CD4-positive, alpha-beta T cell treated with Interleukin-4 for 1 hour (primary cell): ENCODE data around the gene ZNF202.
"Not testable (repeated sequence)": the region's sequence is repeated elsewhere in the genome, so short reads cannot be mapped to it uniquely, and the experiment has no call there.

Experiments
- DNase-seq, 2 donors: peaks; one replicate each; pipeline ENCODE4 v3.0.0-alpha.2; 2020 to 2022

The ZNF202 gene

GRCh38 chr11:123741159-123742030, at the start of gene ZNF202:
TSS of gene ZNF202 (minus strand) at chr11:123741660. CDS start at chr11:123730888, 10,772 bp downstream.
- DNase-seq: peak; percentile 90 to 91

- no peak for DNase-seq
Observed at GRCh38 chr11:123783536-123783935, 42.1 kb upstream of the ZNF202 start.

- no peak for DNase-seq
Observed at GRCh38 chr11:123778511-123778910, 37.1 kb upstream of the ZNF202 start.

- no peak for DNase-seq
Observed at GRCh38 chr11:123775715-123776549, 34.5 kb upstream of the ZNF202 start.

- no peak for DNase-seq
Observed at GRCh38 chr11:123775289-123775688, 33.8 kb upstream of the ZNF202 start.

- no peak for DNase-seq
Observed at GRCh38 chr11:123773959-123774358, 32.5 kb upstream of the ZNF202 start.

- DNase-seq: no peak
Observed at GRCh38 chr11:123773026-123773425, 31.6 kb upstream of the ZNF202 start.

- no peak for DNase-seq
Observed at GRCh38 chr11:123771664-123772063, 30.2 kb upstream of the ZNF202 start.

- no peak for DNase-seq
Observed at GRCh38 chr11:123770712-123771111, 29.3 kb upstream of the ZNF202 start.

- DNase-seq: no peak
Observed at GRCh38 chr11:123765601-123766000, 24.1 kb upstream of the ZNF202 start.

GRCh38 chr11:123762422-123762821, 21.0 kb upstream of the ZNF202 start:
- DNase-seq: no peak

GRCh38 chr11:123760894-123761293, 19.4 kb upstream of the ZNF202 start:
- DNase-seq: no peak

- DNase-seq: no peak
Observed at GRCh38 chr11:123757976-123758375, 16.5 kb upstream of the ZNF202 start.

GRCh38 chr11:123755813-123756212, 14.4 kb upstream of the ZNF202 start:
- no peak for DNase-seq

GRCh38 chr11:123755344-123755743, 13.9 kb upstream of the ZNF202 start:
- DNase-seq: no peak

- DNase-seq: no peak
Observed at GRCh38 chr11:123754101-123754568, 12.7 kb upstream of the ZNF202 start, which contains the start of gene OR6X1. TSS of gene OR6X1 (minus strand) at chr11:123754518. CDS start at chr11:123754518, 0 bp downstream.

GRCh38 chr11:123753110-123753509, 11.7 kb upstream of the ZNF202 start:
- no peak for DNase-seq

- DNase-seq: no peak
Observed at GRCh38 chr11:123751781-123752180, 10.3 kb upstream of the ZNF202 start.

- DNase-seq: not testable (repeated sequence)
Observed at GRCh38 chr11:123748349-123748748, 6.9 kb upstream of the ZNF202 start.

- DNase-seq: no peak
Observed at GRCh38 chr11:123745764-123746451, 4.4 kb upstream of the ZNF202 start.

GRCh38 chr11:123742724-123743120, 1.3 kb upstream of the ZNF202 start:
- no peak for DNase-seq

- DNase-seq: peak in 1 of 2 donors; percentile 4
Observed at GRCh38 chr11:123742031-123742723, 717 bp upstream of the ZNF202 start.
